Nephron progenitor cell (in vitro differentiated cells): ENCODE results near the gene CHSY1.
A peak's percentile ranks its signal among the peaks of the same experiment; 100 is the strongest.

Source experiments
- DNase-seq: peaks from one replicate; pipeline ENCODE4 v3.0.0; 2021
- H3K27ac Mint-ChIP-seq: 2 replicates; pipeline ENCODE4 v1.8.0; 2021; ENCODE audit warnings: mild to moderate bottlenecking, moderate library complexity, mixed read lengths
- H3K27me3 Mint-ChIP-seq: 2 replicates; pipeline ENCODE4 v1.8.0; 2021; ENCODE audit warnings: mild to moderate bottlenecking, low read depth, mixed read lengths; ENCODE audit not compliant: poor library complexity
- H3K36me3 Mint-ChIP-seq: 2 replicates; pipeline ENCODE4 v1.8.0; 2021; ENCODE audit warnings: low read depth, mixed read lengths
- H3K4me1 Mint-ChIP-seq: 2 replicates; pipeline ENCODE4 v1.8.0; 2021; ENCODE audit warnings: mixed read lengths
- H3K4me3 Mint-ChIP-seq: 2 replicates; pipeline ENCODE4 v1.8.0; 2021; ENCODE audit warnings: mild to moderate bottlenecking, moderate library complexity, mixed read lengths
- H3K9me3 Mint-ChIP-seq: 2 replicates; pipeline ENCODE4 v1.8.0; 2021; ENCODE audit warnings: mild to moderate bottlenecking, moderate library complexity, mixed read lengths
- TF ChIP-seq, protein P1 (sequence below): fragments of 200-600 bp; sonication (generic); IDR thresholded peaks from 2 replicates; pipeline ENCODE4 v1.5.0; 2021; ENCODE audit warnings: antibody characterized with exemption

The CHSY1 gene

GRCh38 chr15:101246824-101247745 is 4.8 kb downstream of the CHSY1 start:
- H3K4me1 Mint-ChIP-seq: peaks cover 72% of the 10 kb centered on the region

DNA sequence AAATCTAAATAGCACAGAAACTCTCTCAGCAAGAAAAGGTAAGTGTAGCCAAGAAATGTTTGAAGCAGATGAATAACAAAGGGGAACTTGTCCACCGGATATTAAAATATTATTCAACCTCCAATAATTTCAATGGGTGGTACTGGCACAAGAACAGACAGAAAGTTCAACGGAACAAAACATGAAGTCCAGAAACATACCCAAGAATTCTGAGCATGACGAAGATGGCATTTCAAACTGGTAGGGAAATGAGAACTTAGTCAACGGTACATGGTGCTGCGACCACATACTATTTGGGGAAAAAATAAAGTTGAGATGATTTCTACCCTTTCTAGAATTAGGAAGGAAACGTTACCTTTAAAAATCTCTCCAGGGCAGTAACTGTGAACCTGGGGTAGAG is 5.5 kb downstream of the CHSY1 start:
- no peaks in the 10 kb centered on the region for H3K27me3 Mint-ChIP-seq
- peaks cover 41% of the 10 kb centered on the region for H3K36me3 Mint-ChIP-seq
- TF ChIP-seq, protein P1, sequence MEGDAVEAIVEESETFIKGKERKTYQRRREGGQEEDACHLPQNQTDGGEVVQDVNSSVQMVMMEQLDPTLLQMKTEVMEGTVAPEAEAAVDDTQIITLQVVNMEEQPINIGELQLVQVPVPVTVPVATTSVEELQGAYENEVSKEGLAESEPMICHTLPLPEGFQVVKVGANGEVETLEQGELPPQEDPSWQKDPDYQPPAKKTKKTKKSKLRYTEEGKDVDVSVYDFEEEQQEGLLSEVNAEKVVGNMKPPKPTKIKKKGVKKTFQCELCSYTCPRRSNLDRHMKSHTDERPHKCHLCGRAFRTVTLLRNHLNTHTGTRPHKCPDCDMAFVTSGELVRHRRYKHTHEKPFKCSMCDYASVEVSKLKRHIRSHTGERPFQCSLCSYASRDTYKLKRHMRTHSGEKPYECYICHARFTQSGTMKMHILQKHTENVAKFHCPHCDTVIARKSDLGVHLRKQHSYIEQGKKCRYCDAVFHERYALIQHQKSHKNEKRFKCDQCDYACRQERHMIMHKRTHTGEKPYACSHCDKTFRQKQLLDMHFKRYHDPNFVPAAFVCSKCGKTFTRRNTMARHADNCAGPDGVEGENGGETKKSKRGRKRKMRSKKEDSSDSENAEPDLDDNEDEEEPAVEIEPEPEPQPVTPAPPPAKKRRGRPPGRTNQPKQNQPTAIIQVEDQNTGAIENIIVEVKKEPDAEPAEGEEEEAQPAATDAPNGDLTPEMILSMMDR: no peak
- DNase-seq: no peak
- no peaks in the 10 kb centered on the region for H3K9me3 Mint-ChIP-seq
- no peak overlapping the region for H3K4me3 Mint-ChIP-seq
- H3K27ac Mint-ChIP-seq: no peak overlapping the region
- H3K4me1 Mint-ChIP-seq: peaks cover 72% of the 10 kb centered on the region

More at GRCh38 chr15:101246824-101247745, 4.8 kb downstream of the CHSY1 start:
- peaks cover 37% of the 10 kb centered on the region for H3K36me3 Mint-ChIP-seq
- peak overlapping the region; percentile 48 for H3K27ac Mint-ChIP-seq
- DNase-seq: no peak
- H3K4me3 Mint-ChIP-seq: no peak overlapping the region
- H3K9me3 Mint-ChIP-seq: no peaks in the 10 kb centered on the region
- TF ChIP-seq, protein P1: no peak
- no peaks in the 10 kb centered on the region for H3K27me3 Mint-ChIP-seq

DNA sequence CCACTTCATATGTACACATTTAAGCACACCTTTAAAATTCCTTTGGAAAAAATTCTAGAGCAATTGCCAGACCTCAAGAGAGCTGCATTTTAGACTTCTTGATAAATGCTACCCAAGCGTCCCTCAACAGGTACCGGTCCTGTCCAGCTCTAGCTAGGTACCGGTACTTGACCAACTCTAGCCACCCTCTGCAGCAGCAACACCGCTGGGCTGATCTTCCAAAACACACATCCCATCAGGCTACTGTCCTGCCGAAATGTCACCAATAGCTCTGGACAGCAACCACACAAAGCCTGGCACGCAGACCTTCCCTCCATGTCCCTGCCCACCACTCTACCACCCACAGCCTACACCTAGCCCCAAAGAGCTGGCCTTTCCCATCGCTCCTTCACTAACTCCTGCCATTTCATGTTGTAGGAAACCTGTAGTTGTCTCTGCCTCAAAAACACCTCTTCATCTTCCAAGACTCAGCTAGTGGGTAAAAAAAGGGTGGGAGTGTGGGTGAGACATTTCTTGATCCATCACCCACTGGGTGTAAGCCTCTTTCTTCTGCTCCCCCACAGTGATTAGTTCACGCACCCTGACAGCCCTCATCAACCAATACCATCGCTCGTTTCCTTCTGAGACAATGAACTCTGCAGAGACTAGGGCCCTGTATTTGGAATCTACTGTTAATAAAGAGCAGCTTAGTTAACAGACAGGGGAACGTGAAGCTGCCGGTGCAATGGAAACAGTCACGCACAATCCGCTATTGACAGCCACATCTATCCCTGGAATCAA is 6.8 kb downstream of the CHSY1 start:
- no peaks in the 10 kb centered on the region for H3K9me3 Mint-ChIP-seq
- H3K4me1 Mint-ChIP-seq: peaks cover 67% of the 10 kb centered on the region
- H3K36me3 Mint-ChIP-seq: peaks cover 41% of the 10 kb centered on the region
- H3K4me3 Mint-ChIP-seq: no peak overlapping the region
- DNase-seq: no peak
- H3K27ac Mint-ChIP-seq: no peak overlapping the region
- TF ChIP-seq, protein P1: no peak
- no peaks in the 10 kb centered on the region for H3K27me3 Mint-ChIP-seq

DNA sequence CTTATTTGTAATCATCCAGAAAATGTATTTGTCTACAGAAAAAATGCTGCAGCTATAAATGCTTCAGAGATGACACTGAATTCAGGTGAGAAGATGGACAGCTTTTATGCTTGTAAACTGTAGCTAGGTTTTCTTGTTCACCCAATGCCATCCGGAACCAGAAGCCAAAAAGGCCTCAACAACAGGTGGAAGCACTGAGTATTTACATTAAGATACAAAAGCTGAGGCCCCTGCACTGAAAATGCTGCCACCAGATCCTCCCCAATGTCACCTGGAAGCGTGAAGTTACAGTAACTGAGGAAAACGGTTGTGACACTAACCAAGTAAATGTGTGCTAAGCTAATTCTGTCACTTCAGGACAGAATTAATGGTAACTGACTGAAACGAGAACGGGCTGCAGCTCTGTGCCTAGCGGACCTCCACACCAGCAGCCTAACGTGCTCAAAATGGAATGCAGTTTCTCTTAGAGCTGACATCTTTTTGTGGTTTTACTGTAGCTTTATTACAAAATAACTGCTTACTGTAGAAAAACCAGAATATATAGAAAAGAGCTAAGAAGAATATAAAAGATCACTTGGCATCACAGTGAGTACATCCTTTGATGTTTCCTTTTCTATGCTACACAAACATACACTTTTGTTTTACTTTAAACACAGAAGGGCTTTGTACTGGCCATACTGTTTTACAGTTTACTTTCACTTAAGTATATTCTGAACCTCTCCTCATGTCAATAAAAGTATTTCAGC is 7.6 kb downstream of the CHSY1 start:
- no peaks in the 10 kb centered on the region for H3K27me3 Mint-ChIP-seq
- TF ChIP-seq, protein P1: no peak
- no peak overlapping the region for H3K4me3 Mint-ChIP-seq
- H3K4me1 Mint-ChIP-seq: peaks cover 67% of the 10 kb centered on the region
- no peak for DNase-seq
- H3K9me3 Mint-ChIP-seq: no peaks in the 10 kb centered on the region
- H3K27ac Mint-ChIP-seq: no peak overlapping the region
- peaks cover 48% of the 10 kb centered on the region for H3K36me3 Mint-ChIP-seq

DNA sequence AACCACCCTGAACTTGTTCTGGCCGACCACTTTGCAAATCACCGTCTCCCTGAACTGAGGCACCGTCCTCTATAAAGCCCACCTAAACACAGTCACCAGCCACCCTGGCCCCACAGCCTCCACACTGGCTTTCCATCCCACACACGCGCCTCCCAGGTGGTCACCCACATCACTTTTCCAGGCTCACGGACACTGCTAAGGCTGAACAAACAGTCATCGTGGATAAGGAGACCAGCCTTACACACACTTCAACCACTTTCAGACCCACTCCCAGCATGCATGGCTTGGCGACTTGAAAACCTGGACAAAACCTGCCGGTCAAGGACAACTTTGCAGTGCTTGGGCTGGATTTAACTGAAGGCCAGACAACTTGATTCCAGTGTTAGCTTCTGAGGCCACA is 8.4 kb downstream of the CHSY1 start:
- Mint-ChIP-seq H3K4me3 (no peak overlapping the region), H3K36me3 (peaks cover 52% of the 10 kb centered on the region), H3K27ac (peak overlapping the region; percentile 8), H3K4me1 (peaks cover 62% of the 10 kb centered on the region), H3K9me3 (peaks cover 3% of the 10 kb centered on the region), H3K27me3 (no peaks in the 10 kb centered on the region)
- TF ChIP-seq, protein P1: no peak
- DNase-seq: no peak
